ENCODE results near the gene IGSF22. TPM values are rescaled to one million over a fixed set of nuclear protein-coding genes. Genes with fewer than 3 reads are reported as not detected.
A peak's percentile ranks its signal among the peaks of the same experiment; 100 is the strongest.

Gene IGSF22
- total and polyA plus RNA-seq, 2 of the 8 experiments (the other 6 are each of a cell fraction or from before 2014, with no cell fraction given): 0.14 TPM; not detected in 1

- TF ChIP-seq CHD7 (IDR thresholded peaks at IDR 0.05; ENCODE audit: insufficient replicate concordance, low read length) (no peak), CREB1 (IDR thresholded peaks at IDR 0.05) (no peak), RBBP5 (IDR thresholded peaks at IDR 0.05; ENCODE audit: borderline replicate concordance, low read depth, low read length) (no peak), KDM1A (IDR thresholded peaks at IDR 0.05; ENCODE audit: borderline replicate concordance, low read length) (no peak), CHD1 (IDR thresholded peaks at IDR 0.05; ENCODE audit: low read depth, low read length) (no peak), SIRT6 (IDR thresholded peaks at IDR 0.05; ENCODE audit: low read length) (no peak), FOSL1 (IDR thresholded peaks at IDR 0.05; ENCODE audit: insufficient read depth, low read depth, low read length) (no peak), CTCF (IDR thresholded peaks at IDR 0.05; ENCODE audit: control extremely low read depth in 1 of 3, insufficient read depth in 1 of 3, low read depth in 1 of 3, low read length in 3 of 3) (peak; percentile 79 to 93 (median 89))
Observed at GRCh38 chr11:18727479-18728236, 1.7 kb upstream of the IGSF22 start (continued).
